Endometrial microvascular endothelial cells (primary cell): ENCODE results near the gene NFIX. TPM values are rescaled to one million over a fixed set of nuclear protein-coding genes. Genes with fewer than 3 reads are reported as not detected.

ENCODE experiments used
- in situ Hi-C: cut with HindIII; loops from 2 replicates; pipeline ENCODE4 v1.10.0; 2017; ENCODE audit warnings: low sequenced_read_pairs, low pct_unique_long_range_greater_than_20kb; ENCODE audit errors: inconsistent ontology term
- total RNA-seq: library from RNA; depleted of rRNA; stranded (reverse); fragments of >200 nt; gene quantifications from one replicate; pipeline ENCODE4 v1.2.3, GENCODE V29; 2015; ENCODE audit errors: inconsistent ontology term

Gene NFIX
- total RNA-seq, 1 donor from 2014 or later = 7.9 TPM

GRCh38 chr19:12984683-12985048, 10.6 kb upstream of the NFIX start:
- in situ Hi-C loops = no loop called here

GRCh38 chr19:12985049-12985776, 10.1 kb upstream of the NFIX start:
- in situ Hi-C loops = no loop called here

GRCh38 chr19:12986726-12987125, 8.5 kb upstream of the NFIX start:
- in situ Hi-C loops = no loop called here

DNA sequence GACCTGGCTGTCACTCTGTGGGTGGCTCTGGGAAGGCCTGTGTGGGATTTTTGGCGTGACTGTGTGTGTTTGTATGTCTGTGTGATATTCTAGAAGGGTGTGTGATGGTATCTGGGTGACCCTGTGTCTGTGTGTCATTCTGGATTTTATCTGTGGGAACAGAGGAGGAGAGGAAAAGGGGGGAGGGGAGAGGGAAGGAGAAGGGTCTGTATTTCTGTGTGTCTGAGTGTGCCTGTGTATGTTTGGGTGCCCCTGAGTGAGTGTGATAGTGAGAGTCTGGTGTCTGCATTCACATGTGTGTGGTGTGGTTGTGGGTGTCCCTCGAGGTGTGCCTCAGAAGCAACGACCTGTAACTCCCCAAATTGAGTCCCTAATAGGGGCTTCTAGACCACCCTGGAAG, 8.1 kb upstream of the NFIX start:
- in situ Hi-C loops = no loop called here

- in situ Hi-C loops = no loop called here
Measured at GRCh38 chr19:12987781-12988180, 7.5 kb upstream of the NFIX start.

DNA sequence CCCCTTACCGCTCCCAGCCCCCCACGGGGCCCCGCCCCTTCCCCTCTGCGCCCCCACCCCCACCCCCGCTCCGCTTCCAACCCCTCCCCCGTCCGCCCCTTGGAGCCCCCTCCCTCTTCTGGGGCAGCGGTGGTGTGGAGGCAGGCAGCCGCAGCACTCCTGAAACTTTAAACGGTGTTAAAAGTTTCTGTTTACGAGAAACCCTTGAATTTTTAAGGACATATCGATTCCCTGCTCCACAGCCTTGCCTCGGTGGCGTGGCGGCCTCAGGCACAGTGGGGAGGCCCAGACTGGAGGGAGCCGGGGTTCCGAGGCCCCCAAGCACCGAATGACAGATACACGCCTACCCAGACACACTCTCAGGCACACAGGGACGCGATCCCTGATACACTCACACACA, 4.8 kb upstream of the NFIX start:
- in situ Hi-C loops = no loop called here

DNA sequence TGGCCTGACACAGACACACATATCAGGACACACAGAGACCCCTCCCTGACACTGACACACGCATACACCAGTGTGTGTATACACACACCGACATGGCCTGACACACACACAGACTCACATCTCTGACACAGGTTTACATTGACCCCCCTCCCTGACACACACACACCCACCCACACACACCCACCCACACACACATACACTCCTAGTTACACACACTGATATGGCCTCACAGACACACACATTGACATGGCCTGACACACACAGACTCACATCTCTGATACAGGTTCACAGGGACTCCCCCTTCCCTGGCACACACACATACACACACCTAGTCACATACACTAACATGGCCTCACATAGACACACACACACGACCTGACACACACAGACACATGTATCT, 4.4 kb upstream of the NFIX start:
- in situ Hi-C loops = no loop called here

DNA sequence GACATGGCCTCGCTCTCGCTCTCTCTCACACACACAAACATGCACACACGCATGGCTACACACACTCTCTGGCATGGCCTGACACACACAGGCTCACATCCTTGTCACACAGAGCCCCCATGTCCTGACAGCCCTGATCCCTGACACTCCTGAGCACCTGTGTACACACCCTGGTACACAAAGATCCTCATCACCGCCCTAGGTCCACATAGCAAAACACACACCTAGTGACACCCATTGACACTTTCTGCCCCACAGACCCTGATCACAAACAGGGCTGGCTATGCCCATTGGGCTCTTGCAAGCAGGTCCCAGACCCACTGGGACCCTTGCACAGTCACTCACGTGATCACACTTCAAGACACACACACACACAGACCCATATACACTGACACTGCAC, 4.0 kb upstream of the NFIX start:
- in situ Hi-C loops = no loop called here

DNA sequence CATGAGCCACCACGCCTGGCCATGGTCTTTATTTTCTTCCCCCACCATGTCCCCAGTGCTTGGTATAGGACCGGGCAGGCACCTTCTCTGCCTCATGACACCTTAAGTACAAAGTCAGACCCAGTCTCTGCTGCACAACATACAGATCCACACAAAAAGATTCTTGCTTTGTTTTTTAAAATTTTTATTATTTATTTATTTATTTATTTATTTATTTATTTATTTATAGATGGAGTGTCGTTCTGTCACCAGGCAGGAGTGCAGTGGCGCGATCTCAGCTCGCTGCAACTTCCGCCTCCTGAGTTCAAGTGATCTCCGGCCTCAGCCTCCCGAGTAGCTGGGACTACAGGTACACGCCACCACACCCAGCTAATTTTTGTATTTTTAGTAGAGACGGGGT, 2.5 kb upstream of the NFIX start:
- in situ Hi-C loops = no loop called here

DNA sequence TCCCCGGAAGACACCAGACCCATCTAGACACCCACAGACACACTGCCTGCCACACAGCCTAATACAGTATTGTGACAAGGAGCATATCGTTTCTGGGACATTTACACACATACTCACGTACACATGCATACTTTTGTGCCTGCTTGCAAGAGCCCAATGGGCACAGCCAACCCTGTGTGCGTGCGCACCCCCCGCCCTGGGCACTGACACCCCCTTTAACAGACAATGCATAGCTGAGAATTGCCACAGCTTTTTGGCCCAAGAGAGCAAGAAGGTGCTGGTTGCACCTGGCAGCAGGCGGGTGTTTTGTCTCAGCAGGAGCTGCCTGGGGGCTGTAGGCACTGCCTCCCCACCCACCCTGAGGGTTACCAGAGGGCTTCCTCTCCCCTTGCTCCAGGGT, 1.7 kb upstream of the NFIX start:
- in situ Hi-C loops = no loop called here

DNA sequence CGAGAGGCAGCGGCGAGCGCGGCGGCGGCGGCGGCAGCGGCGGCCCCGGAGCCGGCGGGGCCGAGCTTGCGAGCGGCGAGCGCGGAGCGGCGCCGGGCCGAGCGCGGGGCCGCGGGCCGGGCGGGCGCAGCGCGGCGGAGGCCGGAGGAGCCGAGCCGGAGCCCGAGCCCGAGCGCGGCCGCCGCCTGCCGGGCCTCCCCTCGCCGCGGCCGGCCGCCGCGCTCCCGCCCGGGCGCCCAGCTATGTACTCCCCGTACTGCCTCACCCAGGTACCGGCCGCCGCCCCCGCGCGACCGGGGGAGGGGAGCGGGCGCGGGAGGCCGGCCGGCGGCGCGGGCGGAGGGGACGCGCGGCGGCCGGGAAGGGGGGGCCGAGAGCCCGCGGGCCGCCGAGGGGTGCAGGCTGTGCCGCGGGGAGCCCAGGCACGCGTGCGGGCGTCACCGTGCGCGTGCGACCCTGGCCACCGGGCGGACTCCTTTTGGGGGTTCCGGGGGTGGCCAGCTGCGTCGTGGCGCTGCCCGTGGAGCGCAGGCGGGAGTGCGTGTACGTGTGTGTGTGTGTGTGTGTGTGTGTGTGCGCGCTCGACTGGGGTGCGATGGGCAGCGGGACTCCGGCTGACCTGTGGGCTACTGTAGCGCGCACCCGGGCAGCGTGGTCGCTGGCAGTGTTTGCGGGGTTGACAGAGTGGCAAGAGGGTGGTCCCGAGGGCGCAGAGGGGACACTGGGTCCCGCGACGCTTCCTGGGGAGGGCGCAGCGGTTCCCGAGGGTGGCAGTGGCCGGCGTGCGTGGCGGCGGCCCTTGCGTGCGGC, 526 bp downstream of the NFIX start:
- in situ Hi-C loops = no loop called here

GRCh38 chr19:12996406-12997094, 1.3 kb downstream of the NFIX start:
- in situ Hi-C loops = no loop called here

- in situ Hi-C loops = no loop called here
Measured at GRCh38 chr19:12997179-12997966, 2.1 kb downstream of the NFIX start.

GRCh38 chr19:12997967-12998940, 3.0 kb downstream of the NFIX start:
- in situ Hi-C loops = no loop called here

DNA sequence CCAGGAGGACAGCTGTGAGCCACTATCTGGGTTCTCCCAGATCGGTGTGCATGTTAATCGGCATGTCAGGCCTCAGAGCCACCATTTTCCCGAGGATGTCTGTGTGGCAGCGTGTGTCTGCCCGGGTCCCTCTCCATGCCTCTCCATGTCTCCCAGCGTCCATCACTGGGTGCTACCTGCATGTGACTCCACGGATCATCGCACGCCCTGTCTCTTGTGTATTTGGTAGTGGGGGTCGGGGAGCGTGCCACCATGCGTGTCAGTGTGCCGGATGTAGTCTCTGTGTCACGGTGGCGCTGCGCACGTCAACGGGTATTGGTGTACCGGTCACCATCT, 5.9 kb downstream of the NFIX start:
- in situ Hi-C loops = no loop called here

DNA sequence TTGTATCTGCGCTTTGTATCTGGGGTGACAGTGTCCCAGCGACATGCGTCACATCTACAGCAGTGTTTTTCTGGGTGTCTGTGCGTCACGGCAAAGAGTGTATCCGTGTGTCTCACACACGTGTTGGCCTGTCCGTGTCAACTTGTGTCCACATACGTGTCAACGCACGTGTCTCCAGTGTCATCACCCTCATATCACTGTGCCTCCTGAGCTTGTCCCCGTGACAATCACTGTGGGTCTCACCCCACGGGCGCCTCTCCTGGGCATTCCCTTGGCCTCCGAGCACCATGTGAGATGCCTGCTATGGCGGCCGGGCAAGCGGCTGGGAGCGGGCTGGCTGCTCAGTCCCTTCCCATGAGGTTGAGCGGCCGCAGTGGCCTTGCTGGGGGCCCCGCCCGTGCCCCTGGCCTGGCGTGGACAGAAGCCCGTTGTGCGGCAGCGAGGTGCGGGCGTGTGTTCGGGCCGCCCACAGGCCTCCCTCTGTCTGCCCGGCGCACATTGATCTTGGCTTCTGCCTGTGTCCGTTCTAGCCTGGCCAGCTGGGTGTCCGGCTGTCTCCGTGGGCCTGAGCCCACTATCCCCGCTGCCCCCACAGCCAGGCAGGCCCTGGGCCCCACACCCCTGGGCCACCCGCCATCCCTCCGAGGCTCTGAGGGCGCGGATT, 6.4 kb downstream of the NFIX start:
- in situ Hi-C loops = no loop called here

DNA sequence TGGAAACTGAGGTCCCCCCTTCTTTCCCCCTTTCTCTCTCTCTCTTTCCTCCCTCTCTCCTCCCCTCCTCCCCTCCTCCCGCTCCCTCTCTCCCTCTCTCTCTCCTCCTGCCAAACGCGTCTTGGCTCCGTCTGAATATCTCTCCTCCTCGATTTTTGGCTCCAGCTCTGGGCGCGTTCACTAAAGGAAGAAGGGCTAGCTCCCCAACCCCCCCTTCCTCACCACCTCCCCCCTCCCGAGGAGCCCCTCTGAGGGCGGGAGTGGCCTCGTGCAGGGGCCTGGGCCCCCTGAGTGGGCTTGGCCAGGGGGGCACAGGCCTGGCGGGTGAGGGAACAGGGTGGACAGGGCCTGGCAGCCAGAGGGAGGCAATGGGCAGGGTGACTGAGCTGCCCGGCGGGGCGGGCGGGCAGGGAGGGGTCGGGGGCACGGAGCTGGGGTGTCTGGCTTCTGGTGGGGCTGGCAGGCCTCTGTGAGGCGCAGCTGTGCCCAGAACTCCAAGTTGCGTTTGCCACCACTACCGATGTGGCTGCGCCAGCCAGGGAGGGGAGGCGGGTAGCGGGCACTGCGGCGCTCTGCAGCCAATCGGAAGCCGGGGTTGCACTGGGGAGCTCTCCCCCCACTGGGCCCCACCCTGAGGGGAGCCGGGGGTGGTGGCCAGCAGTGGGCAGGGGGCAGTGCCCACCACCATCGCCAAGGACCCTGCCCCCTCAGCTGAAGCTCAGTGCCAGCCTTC, 7.1 kb downstream of the NFIX start:
- in situ Hi-C loops = no loop called here
